CD4-positive, CD25-positive, alpha-beta regulatory T cell (primary cell): ENCODE data around the gene RNASE2. TPM values are rescaled to one million over a fixed set of nuclear protein-coding genes. Genes with fewer than 3 reads are reported as not detected.
A peak's percentile ranks its signal among the peaks of the same experiment; 100 is the strongest.
"Not testable (repeated sequence)": the region's sequence is repeated elsewhere in the genome, so short reads cannot be mapped to it uniquely, and the experiment has no call there.

Experiments used
- ATAC-seq, 2 donors: fragments of 150-1000 bp; cut with Tn5 transposase; one replicate each; pipeline ENCODE4 v1.10.0; 2021; ENCODE audit warnings: low read depth in 2 of 2, moderate number of reproducible peaks in 2 of 2, moderate library complexity in 1 of 2
- DNase-seq, 3 donors: peaks; one replicate each; pipeline versions ENCODE4 v3.0.0 to v3.0.0-alpha.2; 2012 to 2022; ENCODE audit warnings: mixed read lengths in 1 of 3
- H3K27ac ChIP-seq: one replicate; pipeline ENCODE4 v1.7.0; 2013; ENCODE audit warnings: mild to moderate bottlenecking, low read length; ENCODE audit not compliant: insufficient read depth, poor library complexity, severe bottlenecking
- H3K27me3 ChIP-seq: one replicate; pipeline ENCODE4 v1.7.0; 2013; ENCODE audit warnings: low read length; ENCODE audit not compliant: control insufficient read depth, insufficient read depth
- H3K36me3 ChIP-seq: one replicate; pipeline ENCODE4 v1.7.0; 2013; ENCODE audit warnings: mild to moderate bottlenecking, low read length, moderate library complexity; ENCODE audit not compliant: control insufficient read depth, insufficient read depth
- H3K4me1 ChIP-seq: 2 replicates; pipeline ENCODE4 v1.7.0; 2013; ENCODE audit warnings: mild to moderate bottlenecking, low read length; ENCODE audit not compliant: insufficient read depth, control insufficient read depth, poor library complexity, severe bottlenecking
- H3K4me3 ChIP-seq: one replicate; pipeline ENCODE4 v1.7.0; 2013; ENCODE audit warnings: low read depth, mild to moderate bottlenecking, low read length, moderate library complexity
- H3K9me3 ChIP-seq, 2 experiments: 1 replicate in 1 of 2; 2 replicates in 1 of 2; pipeline ENCODE4 v1.7.0; 2013; ENCODE audit warnings: low read length in 2 of 2, mild to moderate bottlenecking in 1 of 2, moderate library complexity in 1 of 2; ENCODE audit not compliant: control insufficient read depth in 2 of 2
- H3K27ac Mint-ChIP-seq, 3 donors: one replicate each; pipeline ENCODE4 v1.8.0; 2020 to 2022; ENCODE audit warnings: mild to moderate bottlenecking in 3 of 3, mixed read lengths in 3 of 3, moderate library complexity in 2 of 3
- H3K27me3 Mint-ChIP-seq: one replicate; pipeline ENCODE4 v1.8.0; 2022; ENCODE audit warnings: mild to moderate bottlenecking, mixed read lengths
- H3K36me3 Mint-ChIP-seq: one replicate; pipeline ENCODE4 v1.8.0; 2020; ENCODE audit warnings: mixed read lengths
- H3K4me1 Mint-ChIP-seq, 4 donors: one replicate each; pipeline ENCODE4 v1.8.0; 2020 to 2022; ENCODE audit warnings: mixed read lengths in 4 of 4, mild to moderate bottlenecking in 1 of 4
- H3K4me3 Mint-ChIP-seq, 4 donors: one replicate each; pipeline ENCODE4 v1.8.0; 2020 to 2022; ENCODE audit warnings: mild to moderate bottlenecking in 4 of 4, mixed read lengths in 4 of 4, moderate library complexity in 3 of 4
- H3K9me3 Mint-ChIP-seq, 7 donors: one replicate each; pipeline ENCODE4 v1.8.0; 2020 to 2022; ENCODE audit warnings: mixed read lengths in 7 of 7, mild to moderate bottlenecking in 3 of 7, moderate library complexity in 2 of 7
- polyA plus RNA-seq, 4 donors: library from polyadenylated mRNA; unstranded; fragments of 300-500 nt; fragmentation: Illumina TruSeq; gene quantifications; one replicate each; pipeline ENCODE4 v1.2.3, GENCODE V29; 2021
- total RNA-seq: library from RNA; stranded (reverse); gene quantifications from one replicate; pipeline ENCODE4 v1.2.3, GENCODE V29; 2022

RNASE2 gene
- total and polyA plus RNA-seq, 5 donors from 2014 or later, result 0.29 to 0.70 TPM; not detected in 3

DNA sequence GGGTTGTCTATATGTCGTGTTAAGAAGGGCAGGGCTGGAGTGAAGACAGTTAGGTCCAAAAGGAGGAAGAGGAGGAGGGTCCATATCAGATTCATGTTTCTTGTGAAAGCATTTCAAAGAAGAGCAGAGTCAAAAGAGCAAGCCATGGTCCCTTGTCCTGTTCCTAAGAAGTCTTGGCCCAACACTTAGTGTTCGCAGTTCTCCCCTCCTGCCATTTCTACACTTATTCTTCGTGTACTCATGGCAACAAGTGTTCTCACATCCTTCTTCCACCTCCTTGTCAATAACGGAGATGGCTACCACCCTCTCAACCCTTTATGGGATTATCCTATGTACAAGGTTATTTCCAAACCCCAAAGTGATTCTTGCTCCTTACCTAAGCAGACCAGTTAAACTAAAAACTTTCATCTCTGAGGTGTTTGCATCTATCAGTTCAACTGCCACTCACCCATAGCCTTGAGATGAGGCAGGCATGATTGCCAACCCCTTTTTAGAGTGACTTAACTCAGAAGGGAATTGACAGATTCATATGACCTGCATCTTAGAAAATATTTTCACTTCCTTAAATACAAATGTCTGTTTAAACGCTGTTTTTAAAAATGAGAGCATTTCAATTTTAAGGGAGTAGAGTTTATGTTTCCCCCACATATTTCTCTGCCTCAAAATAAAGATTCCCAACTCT is 19.8 kb upstream of the RNASE2 start:
- Histone ChIP-seq H3K4me1 (no peaks in the 10 kb centered on the region), H3K36me3 (no peaks in the 10 kb centered on the region), H3K27ac (no peak overlapping the region), H3K9me3 (no peaks in the 10 kb centered on the region), H3K27me3 (no peaks in the 10 kb centered on the region), H3K4me3 (no peak overlapping the region)
- no peak overlapping the region for H3K4me3 Mint-ChIP-seq
- ATAC-seq (no peak), DNase-seq (no peak)
- H3K4me1 Mint-ChIP-seq, result peaks cover 0 to 4% (median 0%) of the 10 kb centered on the region in 4 donors
- no peaks in the 10 kb centered on the region for H3K9me3 Mint-ChIP-seq
- H3K36me3 Mint-ChIP-seq, result no peaks in the 10 kb centered on the region
- no peak overlapping the region for H3K27ac Mint-ChIP-seq
- H3K27me3 Mint-ChIP-seq, result peaks cover 11% of the 10 kb centered on the region

GRCh38 chr14:20945146-20945545 is 10.1 kb upstream of the RNASE2 start:
- not testable (repeated sequence) for H3K9me3 Mint-ChIP-seq, H3K4me1 ChIP-seq, H3K4me1 Mint-ChIP-seq, ATAC-seq, H3K4me3 ChIP-seq, H3K36me3 Mint-ChIP-seq, H3K27ac Mint-ChIP-seq, H3K27ac ChIP-seq, H3K9me3 ChIP-seq, H3K36me3 ChIP-seq, H3K4me3 Mint-ChIP-seq, DNase-seq
- H3K27me3 Mint-ChIP-seq, result peaks cover 24% of the 10 kb centered on the region
- H3K27me3 ChIP-seq, result peaks cover 13% of the 10 kb centered on the region

DNA sequence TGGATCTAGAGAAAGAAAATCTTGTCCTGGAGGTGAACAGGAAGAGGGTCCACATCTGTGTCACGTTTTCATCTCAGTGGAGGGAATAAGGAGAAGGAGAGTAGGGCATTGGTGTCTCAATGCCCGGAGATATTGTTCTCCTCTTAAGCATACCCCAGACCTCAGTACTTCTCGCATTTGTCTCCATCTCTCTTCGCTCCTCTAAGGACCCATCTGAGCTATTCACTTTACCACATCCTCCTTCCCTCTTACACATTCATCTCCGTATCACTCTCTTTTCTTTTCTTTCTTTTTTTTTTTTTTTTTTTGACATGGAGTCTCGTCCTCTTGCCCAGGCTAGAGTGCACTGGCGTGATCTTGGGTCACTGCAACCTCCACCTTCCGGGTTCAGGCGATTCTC is 8.6 kb upstream of the RNASE2 start:
- not testable (repeated sequence) for H3K9me3 Mint-ChIP-seq, H3K36me3 Mint-ChIP-seq, H3K4me1 Mint-ChIP-seq, H3K27ac Mint-ChIP-seq, H3K27ac ChIP-seq, ATAC-seq, DNase-seq, H3K36me3 ChIP-seq, H3K9me3 ChIP-seq, H3K4me3 Mint-ChIP-seq, H3K4me3 ChIP-seq, H3K4me1 ChIP-seq
- H3K27me3 Mint-ChIP-seq, result peaks cover 26% of the 10 kb centered on the region
- H3K27me3 ChIP-seq, result peaks cover 11% of the 10 kb centered on the region

- not testable (repeated sequence) for DNase-seq, H3K27me3 ChIP-seq, H3K27ac Mint-ChIP-seq, H3K36me3 ChIP-seq, H3K4me1 ChIP-seq, H3K9me3 ChIP-seq, H3K36me3 Mint-ChIP-seq, H3K4me3 ChIP-seq, ATAC-seq, H3K9me3 Mint-ChIP-seq, H3K27ac ChIP-seq, H3K4me3 Mint-ChIP-seq
- peaks cover 6 to 18% (median 12%) of the 10 kb centered on the region in 4 donors for H3K4me1 Mint-ChIP-seq
- peaks cover 40% of the 10 kb centered on the region for H3K27me3 Mint-ChIP-seq
Measured at GRCh38 chr14:20955538-20955873, 219 bp downstream of the RNASE2 start.

DNA sequence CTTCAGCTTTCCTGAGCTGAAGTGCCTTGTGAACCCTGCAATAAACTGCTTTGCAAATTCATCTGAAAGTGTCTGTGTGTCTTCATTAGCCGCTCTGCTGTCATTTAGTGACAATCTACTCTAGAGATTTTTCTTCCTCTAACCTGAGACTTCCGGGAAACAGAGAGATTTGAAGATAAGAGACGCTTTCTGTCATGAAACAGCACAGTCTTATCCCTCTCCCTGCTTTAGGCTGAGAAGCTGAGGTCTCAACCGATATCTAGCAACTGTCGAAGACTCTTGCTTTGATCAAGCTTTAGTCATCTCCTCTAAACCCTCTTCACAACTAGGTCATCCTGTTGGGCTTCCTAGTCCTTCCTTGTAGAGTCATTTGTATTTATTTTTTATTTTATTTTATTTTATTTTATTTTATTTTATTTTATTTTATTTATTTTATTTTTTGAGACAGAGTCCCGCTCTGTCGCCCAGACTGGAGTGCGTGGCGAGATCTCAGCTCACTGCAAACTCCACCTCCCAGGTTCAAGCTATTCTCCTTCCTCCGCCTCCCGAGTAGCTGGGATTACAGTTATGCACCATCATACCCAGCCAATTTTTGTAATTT is 1.2 kb downstream of the RNASE2 start:
- H3K9me3 Mint-ChIP-seq, result peaks cover 0 to 2% (median 0%) of the 10 kb centered on the region in 7 donors
- H3K4me3 Mint-ChIP-seq, result peak overlapping the region in 1 of 4 donors; percentile 46
- peak overlapping the region in 1 of 3 donors; percentile 4 for H3K27ac Mint-ChIP-seq
- H3K27ac ChIP-seq, result no peak overlapping the region
- peak in 1 of 3 donors; percentile 51 for DNase-seq
- H3K4me1 Mint-ChIP-seq, result peaks cover 9 to 26% (median 17%) of the 10 kb centered on the region in 4 donors
- no peaks in the 10 kb centered on the region for H3K4me1 ChIP-seq
- no peaks in the 10 kb centered on the region for H3K27me3 ChIP-seq
- H3K36me3 Mint-ChIP-seq, result no peaks in the 10 kb centered on the region
- no peaks in the 10 kb centered on the region for H3K36me3 ChIP-seq
- H3K27me3 Mint-ChIP-seq, result peaks cover 43% of the 10 kb centered on the region
- H3K9me3 ChIP-seq, result no peaks in the 10 kb centered on the region
- no peak overlapping the region for H3K4me3 ChIP-seq
- no peak for ATAC-seq

GRCh38 chr14:20958946-20959345 is 3.7 kb downstream of the RNASE2 start:
- not testable (repeated sequence) for H3K36me3 ChIP-seq, H3K9me3 ChIP-seq, H3K4me1 ChIP-seq, ATAC-seq, H3K9me3 Mint-ChIP-seq, H3K4me3 Mint-ChIP-seq, H3K27me3 ChIP-seq, H3K27ac ChIP-seq, DNase-seq, H3K4me3 ChIP-seq, H3K36me3 Mint-ChIP-seq
- Mint-ChIP-seq H3K27me3 (peaks cover 50% of the 10 kb centered on the region), H3K4me1 (peaks cover 10 to 29% (median 21%) of the 10 kb centered on the region in 4 donors), H3K27ac (peak overlapping the region in 1 of 3 donors; percentile 81)

DNA sequence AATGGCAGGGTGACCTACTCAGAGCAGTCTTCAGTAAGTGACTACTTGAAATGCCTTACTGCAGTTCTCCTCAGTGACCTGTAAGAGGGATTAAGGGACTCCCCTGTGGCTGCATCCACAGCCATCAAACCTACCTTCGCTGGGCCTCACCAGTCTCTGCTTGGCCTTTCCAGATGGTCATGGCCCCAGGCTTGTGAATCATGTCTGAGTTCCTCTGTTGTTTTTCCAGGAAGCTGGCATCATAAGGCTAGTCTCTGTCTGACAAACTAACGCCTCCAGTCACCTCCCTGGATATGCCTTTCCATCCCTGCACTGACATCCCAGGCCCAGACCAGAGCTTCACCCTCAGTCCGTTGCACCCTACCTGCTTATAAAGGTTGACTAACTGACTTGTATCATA is 14.0 kb downstream of the RNASE2 start:
- Mint-ChIP-seq H3K4me1 (peaks cover 6 to 12% (median 11%) of the 10 kb centered on the region in 4 donors), H3K27me3 (peaks cover 68% of the 10 kb centered on the region), H3K27ac (no peak overlapping the region), H3K36me3 (no peaks in the 10 kb centered on the region), H3K9me3 (peaks cover 0 to 2% (median 0%) of the 10 kb centered on the region in 7 donors), H3K4me3 (no peak overlapping the region)
- H3K36me3 ChIP-seq, result no peaks in the 10 kb centered on the region
- no peak overlapping the region for H3K27ac ChIP-seq
- DNase-seq (no peak), ATAC-seq (no peak)
- H3K9me3 ChIP-seq, result no peaks in the 10 kb centered on the region
- no peak overlapping the region for H3K4me3 ChIP-seq
- peaks cover 42% of the 10 kb centered on the region for H3K27me3 ChIP-seq
- peaks cover 15% of the 10 kb centered on the region for H3K4me1 ChIP-seq

- no peak for ATAC-seq
- H3K4me3 Mint-ChIP-seq, result peak overlapping the region; percentile 86 to 90 (median 88)
- H3K36me3 ChIP-seq, result no peaks in the 10 kb centered on the region
- H3K27ac ChIP-seq, result no peak overlapping the region
- H3K4me3 ChIP-seq, result peak overlapping the region; percentile 78
- DNase-seq, result no peak
- no peaks in the 10 kb centered on the region for H3K9me3 ChIP-seq
- H3K27ac Mint-ChIP-seq, result peak overlapping the region in 2 of 3 donors; percentile 15 to 77
- H3K27me3 ChIP-seq, result peaks cover 37% of the 10 kb centered on the region
- H3K4me1 ChIP-seq, result peaks cover 15% of the 10 kb centered on the region
- peaks cover 0 to 2% (median 0%) of the 10 kb centered on the region in 7 donors for H3K9me3 Mint-ChIP-seq
- no peaks in the 10 kb centered on the region for H3K36me3 Mint-ChIP-seq
- H3K4me1 Mint-ChIP-seq, result peaks cover 6 to 12% (median 11%) of the 10 kb centered on the region in 4 donors
- H3K27me3 Mint-ChIP-seq, result peaks cover 56% of the 10 kb centered on the region
Measured at GRCh38 chr14:20970647-20970982, 15.3 kb downstream of the RNASE2 start.
